NCI-H2029 (cell line): Measurements from ENCODE around the gene TMEM129.

Experiments used
- DNase-seq: peaks from one replicate; lab custom pipeline; 2025; lab: John Stamatoyannopoulos, UW

The TMEM129 gene

GRCh38 chr4:1744552-1744951 lies 23.4 kb upstream of the TMEM129 start:
- DNase-seq: no peak

- DNase-seq: no peak
Observed at GRCh38 chr4:1743975-1744374, 22.9 kb upstream of the TMEM129 start.

GRCh38 chr4:1743551-1743950 lies 22.4 kb upstream of the TMEM129 start:
- no peak for DNase-seq

- DNase-seq: no peak
Observed at GRCh38 chr4:1741208-1741607, 20.1 kb upstream of the TMEM129 start.

GRCh38 chr4:1740021-1740545 lies 19.0 kb upstream of the TMEM129 start:
- DNase-seq: no peak

- no peak for DNase-seq
Observed at GRCh38 chr4:1739358-1739757, 18.2 kb upstream of the TMEM129 start.

- no peak for DNase-seq
Observed at GRCh38 chr4:1738410-1738809, 17.3 kb upstream of the TMEM129 start.

- DNase-seq: no peak
Observed at GRCh38 chr4:1737666-1738065, 16.5 kb upstream of the TMEM129 start.

GRCh38 chr4:1736812-1737211 lies 15.7 kb upstream of the TMEM129 start:
- no peak for DNase-seq

GRCh38 chr4:1735215-1735614 lies 14.1 kb upstream of the TMEM129 start:
- DNase-seq: no peak

- DNase-seq: no peak
Observed at GRCh38 chr4:1732911-1733310, 11.8 kb upstream of the TMEM129 start.

- no peak for DNase-seq
Observed at GRCh38 chr4:1731180-1731579, 10.1 kb upstream of the TMEM129 start.

- DNase-seq: no peak
Observed at GRCh38 chr4:1730532-1731135, 9.5 kb upstream of the TMEM129 start.

- no peak for DNase-seq
Observed at GRCh38 chr4:1728061-1728980, 7.2 kb upstream of the TMEM129 start.

- no peak for DNase-seq
Observed at GRCh38 chr4:1727117-1728031, 6.3 kb upstream of the TMEM129 start.

- DNase-seq: peak; percentile 66
Observed at GRCh38 chr4:1726146-1726934, 5.2 kb upstream of the TMEM129 start.

GRCh38 chr4:1725521-1725920 lies 4.4 kb upstream of the TMEM129 start:
- no peak for DNase-seq

GRCh38 chr4:1723131-1723801 lies 2.1 kb upstream of the TMEM129 start:
- no peak for DNase-seq

GRCh38 chr4:1722551-1723118 lies 1.5 kb upstream of the TMEM129 start:
- DNase-seq: no peak
